ENCODE data around the gene ADAMTS12.

- TF ChIP-seq, protein P1, sequence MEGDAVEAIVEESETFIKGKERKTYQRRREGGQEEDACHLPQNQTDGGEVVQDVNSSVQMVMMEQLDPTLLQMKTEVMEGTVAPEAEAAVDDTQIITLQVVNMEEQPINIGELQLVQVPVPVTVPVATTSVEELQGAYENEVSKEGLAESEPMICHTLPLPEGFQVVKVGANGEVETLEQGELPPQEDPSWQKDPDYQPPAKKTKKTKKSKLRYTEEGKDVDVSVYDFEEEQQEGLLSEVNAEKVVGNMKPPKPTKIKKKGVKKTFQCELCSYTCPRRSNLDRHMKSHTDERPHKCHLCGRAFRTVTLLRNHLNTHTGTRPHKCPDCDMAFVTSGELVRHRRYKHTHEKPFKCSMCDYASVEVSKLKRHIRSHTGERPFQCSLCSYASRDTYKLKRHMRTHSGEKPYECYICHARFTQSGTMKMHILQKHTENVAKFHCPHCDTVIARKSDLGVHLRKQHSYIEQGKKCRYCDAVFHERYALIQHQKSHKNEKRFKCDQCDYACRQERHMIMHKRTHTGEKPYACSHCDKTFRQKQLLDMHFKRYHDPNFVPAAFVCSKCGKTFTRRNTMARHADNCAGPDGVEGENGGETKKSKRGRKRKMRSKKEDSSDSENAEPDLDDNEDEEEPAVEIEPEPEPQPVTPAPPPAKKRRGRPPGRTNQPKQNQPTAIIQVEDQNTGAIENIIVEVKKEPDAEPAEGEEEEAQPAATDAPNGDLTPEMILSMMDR (IDR thresholded peaks at IDR 0.05) = no peak
- no peak for TF ChIP-seq POLR2A (IDR thresholded peaks at IDR 0.05)
Measured at GRCh38 chr5:33756491-33756890, 135.3 kb downstream of the ADAMTS12 start.
